PFSK-1 (cell line): ENCODE data around the gene SNX24.

Source experiments
- SIN3A ChIP-seq: IDR thresholded peaks from 2 replicates; pipeline ENCODE4 v1.6.1; 2012; ENCODE audit warnings: mild to moderate bottlenecking, low read length, moderate library complexity, borderline replicate concordance; ENCODE audit not compliant: insufficient read depth
- TAF1 ChIP-seq: IDR thresholded peaks from 2 replicates; pipeline ENCODE4 v1.6.1; 2012; ENCODE audit warnings: low read length, control low read depth, borderline replicate concordance; ENCODE audit not compliant: insufficient read depth

DNA sequence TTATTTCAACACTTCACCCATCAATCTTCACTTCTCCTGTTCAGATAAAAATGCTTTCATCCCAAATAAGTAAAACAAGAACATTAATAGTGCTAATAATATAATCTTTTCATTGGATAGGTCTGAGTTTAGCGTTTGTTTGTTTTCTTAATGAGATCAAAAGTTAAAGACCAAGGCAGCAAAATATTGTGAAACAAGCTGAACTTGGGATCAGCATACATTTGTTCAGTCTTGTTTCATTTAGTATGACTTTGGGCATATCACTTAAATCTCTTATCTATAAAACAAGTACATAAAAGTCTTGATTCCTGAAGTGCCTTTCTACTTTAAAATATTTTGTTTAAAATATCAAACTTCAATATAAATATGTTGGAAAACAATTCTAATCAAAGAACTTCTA, 13.4 kb upstream of the SNX24 start:
- TF ChIP-seq TAF1 (no peak), SIN3A (no peak)
